Measurements from ENCODE around the gene HLF.

The HLF gene

GRCh38 chr17:55268649-55269480 is 4.1 kb downstream of the HLF start:
- TF ChIP-seq, protein P1, sequence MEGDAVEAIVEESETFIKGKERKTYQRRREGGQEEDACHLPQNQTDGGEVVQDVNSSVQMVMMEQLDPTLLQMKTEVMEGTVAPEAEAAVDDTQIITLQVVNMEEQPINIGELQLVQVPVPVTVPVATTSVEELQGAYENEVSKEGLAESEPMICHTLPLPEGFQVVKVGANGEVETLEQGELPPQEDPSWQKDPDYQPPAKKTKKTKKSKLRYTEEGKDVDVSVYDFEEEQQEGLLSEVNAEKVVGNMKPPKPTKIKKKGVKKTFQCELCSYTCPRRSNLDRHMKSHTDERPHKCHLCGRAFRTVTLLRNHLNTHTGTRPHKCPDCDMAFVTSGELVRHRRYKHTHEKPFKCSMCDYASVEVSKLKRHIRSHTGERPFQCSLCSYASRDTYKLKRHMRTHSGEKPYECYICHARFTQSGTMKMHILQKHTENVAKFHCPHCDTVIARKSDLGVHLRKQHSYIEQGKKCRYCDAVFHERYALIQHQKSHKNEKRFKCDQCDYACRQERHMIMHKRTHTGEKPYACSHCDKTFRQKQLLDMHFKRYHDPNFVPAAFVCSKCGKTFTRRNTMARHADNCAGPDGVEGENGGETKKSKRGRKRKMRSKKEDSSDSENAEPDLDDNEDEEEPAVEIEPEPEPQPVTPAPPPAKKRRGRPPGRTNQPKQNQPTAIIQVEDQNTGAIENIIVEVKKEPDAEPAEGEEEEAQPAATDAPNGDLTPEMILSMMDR (conservative IDR thresholded peaks at IDR 0.05; ENCODE audit: low read depth, low read length): no peak
- DNase-seq (ENCODE audit: low read depth): no peak
- H3K4me3 ChIP-seq (ENCODE audit: low read depth, low read length): no peak overlapping the region

DNA sequence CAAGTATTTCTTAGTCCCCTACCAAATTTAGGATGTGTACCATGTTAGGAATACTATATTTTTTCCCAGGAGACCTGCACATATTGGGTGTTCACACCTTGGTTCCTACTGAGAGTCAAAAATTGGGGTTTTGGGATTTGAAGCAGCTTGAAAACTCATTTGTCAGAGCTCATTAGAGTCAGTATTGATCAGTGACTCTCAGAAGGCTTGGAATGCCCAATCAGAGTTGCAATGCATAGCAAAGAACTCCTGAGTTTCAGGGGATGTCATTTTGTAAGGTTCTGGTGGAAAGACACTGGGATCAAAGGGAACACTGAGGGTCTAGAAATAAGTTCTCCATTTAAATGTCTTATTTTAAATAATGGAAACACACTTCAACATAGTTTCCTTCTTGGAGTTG is 5.1 kb downstream of the HLF start:
- DNase-seq (ENCODE audit: low read depth): no peak
- H3K4me3 ChIP-seq (ENCODE audit: low read depth, low read length): no peak overlapping the region
- TF ChIP-seq, protein P1 (conservative IDR thresholded peaks at IDR 0.05; ENCODE audit: low read depth, low read length): no peak

DNA sequence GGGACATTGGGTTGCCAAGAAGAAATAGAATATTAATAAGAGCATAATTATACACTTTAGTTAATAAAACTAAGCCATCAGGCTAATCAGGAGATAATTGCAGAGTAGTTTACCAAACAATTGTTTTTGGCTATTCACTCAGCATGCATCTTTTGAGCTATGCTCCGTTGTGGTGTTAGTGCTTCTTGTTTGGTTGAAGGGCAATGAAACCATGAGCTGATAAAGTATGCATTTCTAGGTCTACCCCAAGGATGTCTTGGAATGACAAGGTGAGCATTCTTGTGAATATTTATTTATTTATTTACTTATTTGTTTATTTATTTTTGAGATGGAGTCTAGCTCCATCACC is 6.4 kb downstream of the HLF start:
- no peak overlapping the region for H3K4me3 ChIP-seq (ENCODE audit: low read depth, low read length)
- DNase-seq (ENCODE audit: low read depth): no peak
- TF ChIP-seq, protein P1 (conservative IDR thresholded peaks at IDR 0.05; ENCODE audit: low read depth, low read length): no peak

- no peak overlapping the region for H3K4me3 ChIP-seq (ENCODE audit: low read depth, low read length)
- no peak for DNase-seq (ENCODE audit: low read depth)
- TF ChIP-seq, protein P1 (conservative IDR thresholded peaks at IDR 0.05; ENCODE audit: low read depth, low read length): no peak
Measured at GRCh38 chr17:55271958-55272710, 7.4 kb downstream of the HLF start.

DNA sequence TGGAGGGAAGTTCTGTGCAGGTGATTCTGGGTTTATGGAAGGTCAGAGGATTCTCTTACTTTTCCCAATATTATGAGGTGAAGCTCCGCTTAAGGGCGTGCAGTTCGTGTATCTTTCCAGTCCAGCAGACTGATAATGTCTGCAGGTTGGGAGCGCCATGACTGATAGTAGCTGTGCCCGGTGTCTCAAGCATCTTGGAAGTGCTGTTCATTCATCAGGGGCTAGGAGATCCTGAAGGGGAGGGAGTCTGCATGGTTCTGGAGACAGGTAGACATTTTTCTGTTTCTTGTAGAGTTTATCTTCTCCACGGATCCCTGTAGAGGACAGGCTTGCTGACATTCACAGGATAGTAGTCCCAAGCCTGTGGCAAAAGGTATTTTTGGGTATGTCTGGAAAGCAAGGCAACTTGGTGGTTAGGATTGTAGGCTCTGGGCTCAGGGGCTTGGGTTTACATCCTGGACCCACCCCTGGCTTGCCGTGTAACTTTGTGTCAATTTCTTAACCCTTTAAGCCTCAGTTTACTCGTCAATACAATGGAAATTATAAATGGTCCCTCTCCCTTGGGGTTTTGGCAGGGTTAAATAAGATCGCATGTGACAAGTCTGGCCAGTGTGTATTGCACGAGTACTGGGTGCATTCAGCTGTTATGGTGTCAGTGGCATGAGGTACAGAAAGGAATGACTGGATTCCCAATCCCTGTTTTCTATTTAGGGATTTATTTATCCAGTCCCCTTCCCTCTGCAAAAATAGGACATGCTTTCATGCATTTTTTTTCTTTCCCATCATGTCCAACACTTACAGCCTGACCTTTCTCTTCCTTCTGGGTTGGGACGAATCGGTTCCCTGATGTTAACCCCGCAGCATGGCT is 8.2 kb downstream of the HLF start:
- H3K4me3 ChIP-seq (ENCODE audit: low read depth, low read length): no peak overlapping the region

More for the DNA sequence above, 8.2 kb downstream of the HLF start:
- TF ChIP-seq, protein P1 (conservative IDR thresholded peaks at IDR 0.05; ENCODE audit: low read depth, low read length): no peak
- DNase-seq (ENCODE audit: low read depth): no peak

Data from choroid plexus epithelial cell (primary cell).